OCI-LY7 (cell line): ENCODE measurements around the gene LCE3A. TPM values are rescaled to one million over a fixed set of nuclear protein-coding genes. Genes with fewer than 3 reads are reported as not detected.

Experiments used
- BruUV-seq: library from RNA; stranded (reverse); fragments of 400-500 nt; replicated peaks from 2 replicates; lab custom pipeline; 2021; lab: Mats Ljungman, UMichigan
- CTCF ChIA-PET: fragments of 300-600 bp; sonication (Branson Sonifier 250); formaldehyde crosslinking; loops from one replicate; lab custom pipeline; 2022; ENCODE audit warnings: antibody characterized with exemption; ENCODE audit not compliant: unreplicated experiment; lab: Charles Lee
- POLR2A ChIA-PET: fragments of 300-600 bp; sonication (Branson Sonifier 250); formaldehyde crosslinking; loops from one replicate; lab custom pipeline; 2022; ENCODE audit warnings: antibody characterized with exemption; lab: Charles Lee
- DNase-seq: peaks from one replicate; pipeline ENCODE4 v3.0.0-alpha.2; 2015; ENCODE audit warnings: low spot score
- H2AFZ ChIP-seq: fragments of 200-600 bp; sonication (generic), shearing (Covaris generic); 2 replicates; pipeline ENCODE4 v1.6.1; 2014; ENCODE audit warnings: mild to moderate bottlenecking, antibody characterized with exemption, low read length, moderate library complexity
- H3K27ac ChIP-seq: fragments of 200-600 bp; sonication (generic); 2 replicates; pipeline ENCODE4 v1.5.1; 2014; ENCODE audit warnings: mixed run types, low read depth, mild to moderate bottlenecking, moderate library complexity, low read length, inconsistent platforms; ENCODE audit not compliant: poor library complexity, severe bottlenecking
- H3K36me3 ChIP-seq: fragments of 200-600 bp; sonication (generic); 2 replicates; pipeline ENCODE4 v1.6.1; 2014; ENCODE audit warnings: mild to moderate bottlenecking, antibody characterized with exemption, low read length, moderate library complexity, mixed read lengths; ENCODE audit not compliant: insufficient read depth
- H3K4me1 ChIP-seq: fragments of 200-600 bp; sonication (generic); 2 replicates; pipeline ENCODE4 v1.5.1; 2014; ENCODE audit warnings: mild to moderate bottlenecking, low read length; ENCODE audit not compliant: insufficient read depth, poor library complexity, severe bottlenecking
- H3K4me2 ChIP-seq: fragments of 200-600 bp; sonication (generic); 2 replicates; pipeline ENCODE4 v1.6.1; 2014; ENCODE audit warnings: mild to moderate bottlenecking, low read length
- H3K4me3 ChIP-seq: fragments of 200-600 bp; sonication (generic); 2 replicates; pipeline ENCODE4 v1.5.1; 2014; ENCODE audit warnings: mild to moderate bottlenecking, low read depth, low read length; ENCODE audit not compliant: poor library complexity, severe bottlenecking
- H3K79me2 ChIP-seq: fragments of 200-600 bp; sonication (generic); 2 replicates; pipeline ENCODE4 v1.6.1; 2016; ENCODE audit warnings: low read depth, mild to moderate bottlenecking, low read length, moderate library complexity, mixed read lengths; ENCODE audit not compliant: insufficient read depth
- H3K9me2 ChIP-seq: fragments of 200-600 bp; sonication (generic); 2 replicates; pipeline ENCODE4 v1.6.1; 2016; ENCODE audit warnings: mild to moderate bottlenecking, low read length, mixed read lengths; ENCODE audit not compliant: insufficient read depth
- H3K9me3 ChIP-seq: fragments of 200-600 bp; sonication (generic); 2 replicates; pipeline ENCODE4 v1.6.1; 2014; ENCODE audit warnings: mild to moderate bottlenecking, mixed run types, low read length, mixed read lengths
- H4K20me1 ChIP-seq: fragments of 200-600 bp; sonication (generic); 2 replicates; pipeline ENCODE4 v1.6.1; 2014; ENCODE audit warnings: mild to moderate bottlenecking, antibody characterized with exemption, low read length, moderate library complexity, mixed read lengths; ENCODE audit not compliant: insufficient read depth
- CTCF ChIP-seq: fragments of 200-600 bp; sonication (generic); conservative IDR thresholded peaks from 2 replicates; pipeline ENCODE4 v1.5.1; 2014; ENCODE audit warnings: mild to moderate bottlenecking, antibody characterized with exemption, low read length, moderate library complexity, mixed read lengths
- EZH2phosphoT487 ChIP-seq: fragments of 200-600 bp; sonication (generic); IDR thresholded peaks from 2 replicates; pipeline ENCODE4 v1.6.1; 2018; ENCODE audit warnings: low read depth, borderline replicate concordance, mild to moderate bottlenecking, mixed run types, antibody characterized with exemption, low read length, moderate library complexity, mixed read lengths
- intact Hi-C: fragments of 100-400 bp; cut with micrococcal nuclease; formaldehyde crosslinking; loops from one replicate; pipeline ENCODE4 v1.10.0; 2022; ENCODE audit not compliant: unreplicated experiment
- total RNA-seq, 2 experiments: library from RNA; depleted of rRNA in 1 of 2; stranded (reverse); fragments of >200 nt in 1 of 2; shearing (Covaris generic) in 1 of 2; gene quantifications; 2 replicates each; pipeline ENCODE4 v1.2.3, GENCODE V29; 2014 to 2022

Gene LCE3A
- total RNA-seq, 2 experiments from 2014 or later = not detected

- H3K9me3 ChIP-seq = no peaks in the 10 kb centered on the region
- H3K4me3 ChIP-seq = no peak overlapping the region
- H3K27ac ChIP-seq = no peak overlapping the region
- no peak for TF ChIP-seq EZH2phosphoT487
- TF ChIP-seq CTCF = no peak
- no TSS peak for BruUV-seq
- H4K20me1 ChIP-seq = no peaks in the 10 kb centered on the region
- POLR2A ChIA-PET = no interaction called here
- no peaks in the 10 kb centered on the region for H3K4me1 ChIP-seq
- DNase-seq = no peak
- no peak overlapping the region for H3K4me2 ChIP-seq
- no peak overlapping the region for H2AFZ ChIP-seq
- intact Hi-C loops = no loop called here
- no peaks in the 10 kb centered on the region for H3K79me2 ChIP-seq
- H3K9me2 ChIP-seq = no peaks in the 10 kb centered on the region
- H3K36me3 ChIP-seq = no peaks in the 10 kb centered on the region
- CTCF ChIA-PET = no interaction called here
Observed at GRCh38 chr1:152630596-152630995, 7.7 kb upstream of the LCE3A start.

- BruUV-seq = no TSS peak
- CTCF ChIA-PET = no interaction called here
- Histone ChIP-seq H2AFZ (no peak overlapping the region), H3K9me2 (no peaks in the 10 kb centered on the region), H4K20me1 (no peaks in the 10 kb centered on the region), H3K4me1 (no peaks in the 10 kb centered on the region), H3K27ac (no peak overlapping the region), H3K36me3 (no peaks in the 10 kb centered on the region), H3K9me3 (no peaks in the 10 kb centered on the region), H3K79me2 (no peaks in the 10 kb centered on the region), H3K4me3 (no peak overlapping the region), H3K4me2 (no peak overlapping the region)
- POLR2A ChIA-PET = no interaction called here
- TF ChIP-seq EZH2phosphoT487 = no peak
- TF ChIP-seq CTCF = no peak
- DNase-seq = no peak
- intact Hi-C loops = no loop called here
Observed at GRCh38 chr1:152626744-152627143, 3.8 kb upstream of the LCE3A start.

- Histone ChIP-seq H3K4me3 (no peak overlapping the region), H3K9me3 (peaks cover 4% of the 10 kb centered on the region; the same call in 1 of the 2 replicates), H3K79me2 (no peaks in the 10 kb centered on the region), H3K9me2 (no peaks in the 10 kb centered on the region), H3K36me3 (no peaks in the 10 kb centered on the region), H3K27ac (no peak overlapping the region), H3K4me2 (no peak overlapping the region), H2AFZ (no peak overlapping the region), H4K20me1 (no peaks in the 10 kb centered on the region), H3K4me1 (no peaks in the 10 kb centered on the region)
- DNase-seq = peak; percentile 3
- POLR2A ChIA-PET = no interaction called here
- peak; percentile 58 for TF ChIP-seq CTCF
- no peak for TF ChIP-seq EZH2phosphoT487
- intact Hi-C loops = no loop called here
- no TSS peak for BruUV-seq
- CTCF ChIA-PET = no interaction called here
Observed at GRCh38 chr1:152623203-152623844, 421 bp upstream of the LCE3A start.
